Thoracic aorta endothelial cell (primary cell): ENCODE measurements around the gene SMC4. TPM values are rescaled to one million over a fixed set of nuclear protein-coding genes. Genes with fewer than 3 reads are reported as not detected.

ENCODE experiments used
- small RNA-seq: library from RNA; depleted of rRNA; stranded (forward); fragments of <200 nt; gene quantifications from one replicate; pipeline ENCODE3, GENCODE V24; 2012
- total RNA-seq: library from RNA; depleted of rRNA; stranded (reverse); fragments of >200 nt; gene quantifications from 2 replicates; pipeline ENCODE4 v1.2.3, GENCODE V29; 2012

SMC4 gene
- total RNA-seq: 245 and 315 TPM in 2 replicates

DNA sequence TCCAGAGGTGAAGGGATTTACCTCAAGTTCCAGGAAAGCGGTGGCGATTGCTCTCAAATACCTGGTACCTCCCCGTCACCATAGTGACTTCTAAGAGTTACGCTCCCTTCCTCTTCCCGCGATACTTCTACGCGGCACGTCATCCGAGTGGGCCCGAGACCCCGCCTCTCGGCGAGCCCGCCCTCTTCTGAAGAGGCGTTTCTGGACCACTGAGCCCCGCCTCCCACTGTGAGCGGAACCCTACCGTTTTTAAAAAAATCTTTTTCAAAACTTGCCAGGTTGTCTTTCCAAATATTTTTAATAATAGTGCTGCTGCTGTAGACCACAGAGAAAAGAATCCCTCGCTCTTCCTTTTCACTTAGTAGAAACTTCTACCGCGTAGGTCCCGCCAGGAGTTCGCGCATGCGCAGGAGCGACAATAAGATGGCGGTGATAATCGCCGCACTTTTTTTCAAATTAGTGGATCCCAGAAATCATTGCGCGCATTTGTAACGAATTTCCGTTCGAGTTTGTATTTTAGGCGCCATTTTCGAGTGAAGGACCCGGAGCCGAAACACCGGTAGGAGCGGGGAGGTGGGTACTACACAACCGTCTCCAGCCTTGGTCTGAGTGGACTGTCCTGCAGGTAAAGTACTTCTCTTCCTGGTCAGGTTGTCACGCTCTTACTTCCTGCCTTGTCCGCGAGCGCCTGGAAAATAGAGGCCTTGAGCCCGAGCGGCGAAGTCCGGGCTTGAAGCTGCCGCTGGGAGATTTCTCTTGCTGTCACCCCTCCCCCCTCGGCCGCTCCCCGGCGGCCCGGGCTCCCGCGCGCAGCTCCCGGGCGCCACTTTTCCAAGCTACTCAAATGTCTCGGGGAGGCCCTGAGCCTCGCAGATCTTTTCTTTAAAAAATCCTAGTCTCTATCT, at the start of gene SMC4, which contains the start of gene IFT80:
Gene SMC4, plus strand, starts transcription at position 526 of the 905 bp plus-strand sequence. CDS start 1,177 bp downstream, outside the sequence.
Gene IFT80, minus strand, starts transcription at position 101 of the 905 bp plus-strand sequence. CDS start 14,625 bp downstream, outside the sequence.

GRCh38 chr3:160449636-160450598, 50.5 kb downstream of the SMC4 start, which contains the start of gene TRIM59:
TSS of gene TRIM59 (minus strand) at chr3:160449786. CDS start at chr3:160439183, 10,603 bp downstream.

Small RNA genes lying within 50 kb of the gene (small RNA-seq; reads per million reads assigned to genes)
- gene MIR15B (4,960 reads per million, percentile 100 among the genes with 10 or more reads in this experiment), gene MIR16-2 (64.7 reads per million, percentile 98 among the genes with 10 or more reads in this experiment), gene RNU7-136P (not detected)

Other genes with a start within 250 kb of the SMC4 start
- gene C3orf80, start 174.2 kb upstream of the SMC4 start, total RNA-seq: not detected in 2 replicates
- gene IFT80, start 425 bp upstream of the SMC4 start, total RNA-seq: 32.3 and 42.2 TPM in 2 replicates
- 40.6 and 63.5 TPM in 2 replicates for gene TRIM59, start 50.1 kb downstream of the SMC4 start, total RNA-seq
- gene KPNA4, start 165.9 kb downstream of the SMC4 start, total RNA-seq: 66.2 and 79.5 TPM in 2 replicates